ENCODE results near the gene SLC25A22.

DNA sequence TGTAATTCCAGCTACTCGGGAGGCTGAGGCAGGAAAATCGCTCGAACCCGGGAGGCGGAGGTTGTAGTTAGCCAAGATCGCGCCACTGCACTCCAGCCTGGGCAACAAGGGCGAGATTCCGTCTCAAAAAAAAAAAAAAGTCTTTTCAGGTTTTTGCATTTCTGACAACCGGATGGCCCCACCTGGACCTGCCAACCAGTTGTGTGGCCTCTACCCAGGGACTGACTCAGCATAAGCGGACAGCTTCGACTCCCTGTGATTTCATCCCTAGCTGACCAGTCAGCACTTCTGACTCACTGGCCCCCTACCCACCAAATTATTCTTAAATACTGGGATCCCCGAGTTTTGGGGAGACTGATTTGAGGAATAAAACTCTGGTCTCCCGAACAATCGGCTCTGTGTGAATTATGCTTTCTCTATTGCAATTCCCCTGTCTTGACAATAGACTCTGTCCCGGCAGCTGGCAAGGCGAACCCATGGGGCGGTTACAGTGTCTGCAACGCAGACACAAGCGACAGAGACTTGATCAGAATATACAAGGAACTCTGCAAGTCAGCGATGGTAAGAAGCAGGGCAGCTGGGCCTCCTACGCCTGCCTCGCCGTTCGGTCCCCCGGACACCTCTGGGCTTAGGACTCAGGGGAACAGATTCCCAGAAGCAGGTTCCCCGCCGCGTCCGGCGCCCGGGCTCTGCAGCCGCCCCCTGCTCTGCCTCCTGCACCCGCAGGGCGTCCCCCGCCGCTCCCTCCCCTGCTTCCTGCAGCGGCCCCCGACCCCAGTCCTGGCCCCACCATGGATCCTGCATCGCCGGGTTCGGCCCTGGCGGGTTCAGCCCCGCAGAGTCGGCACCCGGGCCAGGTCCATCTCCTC, 51.6 kb downstream of the SLC25A22 start:
- peak; percentile 4 for TF ChIP-seq CTCF (IDR thresholded peaks at IDR 0.05)
- TF ChIP-seq EZH2 (IDR thresholded peaks at IDR 0.05; ENCODE audit: borderline replicate concordance, insufficient read depth, low read depth, low read length, poor library complexity, severe bottlenecking), result no peak
